ENCODE measurements around the gene OS9. TPM values are rescaled to one million over a fixed set of nuclear protein-coding genes. Genes with fewer than 3 reads are reported as not detected.

Gene OS9
- total RNA-seq, 2 donors from 2014 or later = 203 to 209 TPM

Other genes starting within 250 kb of the OS9 start
- under 1 TPM in 1 of 2 donors, not detected in 1; 0.45 TPM for gene INHBE, start 238.8 kb upstream of the OS9 start, total RNA-seq
- 1 to 10 TPM in 1 of 2 donors, under 1 TPM in 1; 0.61 to 1.0 TPM for gene GLI1, start 234.3 kb upstream of the OS9 start, total RNA-seq
- gene ARHGAP9, start 214.3 kb upstream of the OS9 start, total RNA-seq = 100 to 1,000 TPM; 138 to 154 TPM
- gene MARS1, start 206.1 kb upstream of the OS9 start, total RNA-seq = 100 to 1,000 TPM; 336 to 446 TPM
- 10 to 100 TPM; 22.2 to 39.8 TPM for gene DDIT3, start 173.6 kb upstream of the OS9 start, total RNA-seq
- gene MBD6, start 171.3 kb upstream of the OS9 start, total RNA-seq = 100 to 1,000 TPM in 1 of 2 donors, 10 to 100 TPM in 1; 94.1 to 123 TPM
- gene DCTN2, start 146.9 kb upstream of the OS9 start, total RNA-seq = 10 to 100 TPM; 94.2 to 98.7 TPM
- 1 to 10 TPM in 1 of 2 donors, under 1 TPM in 1; 0.29 to 2.0 TPM for gene KIF5A, start 144.1 kb upstream of the OS9 start, total RNA-seq
- gene PIP4K2C, start 102.9 kb upstream of the OS9 start, total RNA-seq = 10 to 100 TPM; 25.9 to 35.7 TPM
- 10 to 100 TPM; 15.6 to 18.4 TPM for gene DTX3, start 89.3 kb upstream of the OS9 start, total RNA-seq
- 1 to 10 TPM in 1 of 2 donors, under 1 TPM in 1; 0.52 to 4.0 TPM for gene ARHGEF25, start 82.7 kb upstream of the OS9 start, total RNA-seq
- gene B4GALNT1, start 60.9 kb upstream of the OS9 start, total RNA-seq = 1 to 10 TPM; 1.5 to 3.6 TPM
- gene AGAP2, start 44.6 kb downstream of the OS9 start, total RNA-seq = 10 to 100 TPM; 47.5 to 54.1 TPM
- 10 to 100 TPM; 14.4 to 34.9 TPM for gene TSPAN31, start 50.9 kb downstream of the OS9 start, total RNA-seq
- 100 to 1,000 TPM; 111 to 278 TPM for gene CDK4, start 58.2 kb downstream of the OS9 start, total RNA-seq
- gene MARCHF9, start 61.0 kb downstream of the OS9 start, total RNA-seq = 10 to 100 TPM; 15.8 to 17.0 TPM
- gene CYP27B1, start 72.9 kb downstream of the OS9 start, total RNA-seq = 10 to 100 TPM; 11.7 to 18.8 TPM
- gene METTL1, start 78.0 kb downstream of the OS9 start, total RNA-seq = 10 to 100 TPM; 42.9 to 51.2 TPM
- 1 to 10 TPM; 2.0 to 3.2 TPM for gene EEF1AKMT3, start 78.5 kb downstream of the OS9 start, total RNA-seq
- 10 to 100 TPM; 43.2 to 44.6 TPM for gene TSFM, start 88.7 kb downstream of the OS9 start, total RNA-seq
- gene AVIL, start 124.6 kb downstream of the OS9 start, total RNA-seq = 1 to 10 TPM; 1.7 TPM
- 10 to 100 TPM; 52.7 to 53.9 TPM for gene CTDSP2, start 152.6 kb downstream of the OS9 start, total RNA-seq
- gene ATP23, start 247.4 kb downstream of the OS9 start, total RNA-seq = 10 to 100 TPM in 1 of 2 donors, 1 to 10 TPM in 1; 5.7 to 12.5 TPM